Psoas muscle (tissue), 8 donors: Measurements from ENCODE around the gene ADA. TPM values are rescaled to one million over a fixed set of nuclear protein-coding genes. Genes with fewer than 3 reads are reported as not detected.

Experiments used
- ATAC-seq, 4 donors: fragments of 200-7000 bp; cut with Tn5 transposase; one replicate each; pipeline ENCODE4 v1.9.1; 2020; ENCODE audit warnings: moderate library complexity in 3 of 4, mild to moderate bottlenecking in 2 of 4
- DNase-seq, 2 donors: peaks; one replicate each; pipeline ENCODE4 v3.0.0-alpha.2; 2020
- H3K27ac ChIP-seq: fragments of 200-600 bp; one replicate; pipeline ENCODE4 v1.8.0; 2022
- H3K27me3 ChIP-seq, 3 donors: fragments of 200-600 bp in 1 of 3; one replicate each; pipeline versions ENCODE4 v1.6.1 to v1.8.0; 2013 to 2022; ENCODE audit warnings: low read length in 2 of 3, mild to moderate bottlenecking in 2 of 3, moderate library complexity in 1 of 3; ENCODE audit not compliant: insufficient read depth in 3 of 3
- H3K36me3 ChIP-seq, 2 donors: fragments of 200-600 bp in 1 of 2; one replicate each; pipeline versions ENCODE4 v1.6.1 to v1.8.0; 2013 to 2022; ENCODE audit warnings: low read depth in 1 of 2, mild to moderate bottlenecking in 1 of 2, moderate library complexity in 1 of 2; ENCODE audit not compliant: insufficient read depth in 1 of 2
- H3K4me1 ChIP-seq: fragments of 200-600 bp; one replicate; pipeline ENCODE4 v1.8.0; 2022
- H3K4me3 ChIP-seq: fragments of 200-600 bp; one replicate; pipeline ENCODE4 v1.8.0; 2022; ENCODE audit warnings: mild to moderate bottlenecking
- H3K9me3 ChIP-seq: fragments of 200-600 bp; one replicate; pipeline ENCODE4 v1.8.0; 2022
- WGBS, 3 donors: extraction: QIAGEN DNeasy Blood & Tissue Kit; methylation state at CpG; one replicate each; pipeline versions ENCODE4 v1.1.6 to v1.1.7; 2013; 5-methylcytosine and 5-hydroxymethylcytosine counted together
- intact Hi-C, 2 donors: fragments of 100-400 bp; cut with DNase I; formaldehyde crosslinking; loops; one replicate each; pipeline versions ENCODE4 v1.11.0 to v1.14.2; 2022
- polyA plus RNA-seq, 3 donors: library from polyadenylated mRNA; stranded (reverse); fragments of 200-250 nt; gene quantifications; one replicate each; pipeline ENCODE4 v1.2.3, GENCODE V29; 2013
- total RNA-seq, 4 donors: library from RNA; stranded (reverse); fragmentation: NEBNext Ultra II Directional in 2 of 4; extraction: Animal tissue kit (Norgen Biotek cat#: 25700) in 2 of 4; gene quantifications; one replicate each; pipeline versions ENCODE4 v1.2.1 to v1.2.4, GENCODE V29; 2021 to 2023
- TF ChIP-seq, protein P1 (sequence below): fragments of 200-600 bp; IDR thresholded peaks from one replicate; pipeline ENCODE4 v1.8.0; 2022; ENCODE audit warnings: antibody characterized with exemption
- donor health status: healthy with polysubstance abuse.
- donor health status: DM: no; HTN: no; CAD: no; lungs with moderate emphysema.
- donor health status: Bipolar disorder and iron deficiency.
- donor health status: healthy.
- donor health status: DM: yes; HTN: yes; CAD: no.
- donor health status: DM: no; HTN: no; CAD: no.
- donor health status: DM: no; HTN: no; CAD: no.
- donor health status: DM: yes; HTN: yes; CAD: no.

The ADA gene
- total and polyA plus RNA-seq, 7 donors, result 3.3 to 5.8 (median 4.2) TPM

DNA sequence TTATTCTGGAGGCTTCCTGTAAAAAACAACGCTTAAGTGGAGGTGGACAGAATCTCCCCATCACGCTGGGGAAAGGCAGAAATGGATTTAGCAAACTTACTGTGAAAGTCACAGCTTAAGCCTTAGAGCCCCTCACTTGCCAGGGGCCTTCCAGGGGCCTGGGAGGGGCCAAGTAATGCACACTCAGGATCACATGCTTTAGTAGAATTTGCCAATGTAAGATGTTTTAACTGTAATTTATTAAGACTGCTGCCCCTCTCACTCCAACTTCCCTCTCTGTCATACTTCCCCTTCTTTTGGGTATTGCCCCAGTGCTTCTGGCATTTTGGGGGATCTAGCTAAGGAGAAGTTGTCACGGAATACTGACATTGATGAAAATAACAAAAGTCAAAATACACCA, 12.6 kb upstream of the ADA start:
- Histone ChIP-seq H3K27ac (no peak overlapping the region), H3K4me3 (no peak overlapping the region), H3K36me3 (no peaks in the 10 kb centered on the region), H3K4me1 (no peaks in the 10 kb centered on the region), H3K9me3 (no peaks in the 10 kb centered on the region), H3K27me3 (no peaks in the 10 kb centered on the region)
- WGBS, 3 donors, result 46 to 47% (median 46%) methylated on average over 3 of the region's 3 CpGs
- no peak for DNase-seq
- ATAC-seq, result no peak
- TF ChIP-seq, protein P1, sequence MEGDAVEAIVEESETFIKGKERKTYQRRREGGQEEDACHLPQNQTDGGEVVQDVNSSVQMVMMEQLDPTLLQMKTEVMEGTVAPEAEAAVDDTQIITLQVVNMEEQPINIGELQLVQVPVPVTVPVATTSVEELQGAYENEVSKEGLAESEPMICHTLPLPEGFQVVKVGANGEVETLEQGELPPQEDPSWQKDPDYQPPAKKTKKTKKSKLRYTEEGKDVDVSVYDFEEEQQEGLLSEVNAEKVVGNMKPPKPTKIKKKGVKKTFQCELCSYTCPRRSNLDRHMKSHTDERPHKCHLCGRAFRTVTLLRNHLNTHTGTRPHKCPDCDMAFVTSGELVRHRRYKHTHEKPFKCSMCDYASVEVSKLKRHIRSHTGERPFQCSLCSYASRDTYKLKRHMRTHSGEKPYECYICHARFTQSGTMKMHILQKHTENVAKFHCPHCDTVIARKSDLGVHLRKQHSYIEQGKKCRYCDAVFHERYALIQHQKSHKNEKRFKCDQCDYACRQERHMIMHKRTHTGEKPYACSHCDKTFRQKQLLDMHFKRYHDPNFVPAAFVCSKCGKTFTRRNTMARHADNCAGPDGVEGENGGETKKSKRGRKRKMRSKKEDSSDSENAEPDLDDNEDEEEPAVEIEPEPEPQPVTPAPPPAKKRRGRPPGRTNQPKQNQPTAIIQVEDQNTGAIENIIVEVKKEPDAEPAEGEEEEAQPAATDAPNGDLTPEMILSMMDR, result no peak
- intact Hi-C loops, result no loop called here

DNA sequence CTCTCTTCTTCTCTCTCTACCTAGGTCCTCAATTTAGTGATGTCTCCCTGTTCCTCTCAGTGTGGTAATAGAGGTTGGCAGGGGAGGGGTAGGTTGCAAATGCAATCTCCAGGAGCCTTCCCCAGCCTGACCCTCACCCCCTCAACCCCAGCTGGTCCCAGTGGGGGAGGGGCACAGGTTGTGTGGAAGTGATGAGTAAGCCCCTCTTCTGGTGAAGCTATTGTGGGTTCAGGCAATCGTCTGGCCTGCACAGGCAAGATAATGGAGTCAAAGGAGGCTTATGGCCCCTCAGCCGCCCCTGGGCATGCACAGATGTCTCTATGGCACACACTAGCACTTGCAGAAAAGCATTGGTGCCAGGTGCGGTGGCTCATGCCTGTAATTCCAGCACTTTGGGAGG, 10.8 kb upstream of the ADA start:
- no peak for ATAC-seq
- Histone ChIP-seq H3K27me3 (no peaks in the 10 kb centered on the region), H3K4me3 (no peak overlapping the region), H3K36me3 (no peaks in the 10 kb centered on the region), H3K4me1 (no peaks in the 10 kb centered on the region), H3K27ac (no peak overlapping the region), H3K9me3 (no peaks in the 10 kb centered on the region)
- no peak for DNase-seq
- intact Hi-C loops, result no loop called here
- 53 to 76% (median 63%) methylated on average over 3 of the region's 3 CpGs for WGBS, 3 donors
- TF ChIP-seq, protein P1, result no peak

DNA sequence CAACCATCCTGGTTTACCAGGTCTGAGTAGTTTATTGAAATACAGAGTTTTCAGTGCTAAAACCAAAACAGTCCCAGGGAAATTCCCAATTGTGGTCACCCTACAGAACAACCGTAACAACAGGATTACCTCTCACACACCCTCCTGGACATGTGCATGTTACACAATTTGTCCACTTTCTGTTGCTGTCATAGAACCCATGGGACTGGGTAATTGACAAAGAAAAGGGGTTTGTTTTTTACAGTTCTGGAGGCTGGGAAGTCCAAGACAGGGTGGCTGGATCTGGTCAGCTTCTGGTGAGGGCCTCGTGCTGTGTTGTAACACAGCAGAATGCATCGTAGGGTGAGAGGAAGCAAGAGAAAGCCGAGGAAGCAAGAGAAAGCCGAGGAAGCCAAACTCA, 9.1 kb upstream of the ADA start:
- TF ChIP-seq, protein P1, result no peak
- ATAC-seq (no peak), DNase-seq (no peak)
- WGBS, 3 donors, result 71 to 80% (median 75%) methylated on average over 5 of the region's 5 CpGs
- no peaks in the 10 kb centered on the region for H3K4me1 ChIP-seq
- H3K27me3 ChIP-seq, result no peaks in the 10 kb centered on the region
- intact Hi-C loops, result no loop called here
- no peak overlapping the region for H3K27ac ChIP-seq
- no peaks in the 10 kb centered on the region for H3K36me3 ChIP-seq
- no peak overlapping the region for H3K4me3 ChIP-seq
- no peaks in the 10 kb centered on the region for H3K9me3 ChIP-seq

DNA sequence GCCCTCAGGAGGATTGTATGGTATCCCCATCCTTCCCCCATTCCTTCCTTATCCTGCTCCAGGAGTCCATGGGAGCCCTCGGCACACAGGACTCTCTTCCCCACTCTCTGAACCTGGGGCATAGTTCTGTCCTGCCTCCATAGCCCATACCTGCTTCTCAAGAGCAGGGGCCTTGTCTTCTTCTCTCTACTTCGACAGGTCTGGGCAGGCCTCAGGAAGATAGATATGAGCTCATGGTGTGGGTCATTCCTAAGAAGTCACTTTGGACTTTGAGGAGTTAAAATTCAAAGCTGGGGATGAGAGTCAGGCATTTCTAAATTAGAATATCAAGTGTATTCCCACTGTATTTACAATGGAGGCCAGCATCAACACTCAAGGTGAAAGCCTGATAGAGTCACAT, 8.4 kb upstream of the ADA start:
- no peaks in the 10 kb centered on the region for H3K36me3 ChIP-seq
- ATAC-seq (no peak), DNase-seq (no peak)
- TF ChIP-seq, protein P1, result no peak
- H3K4me1 ChIP-seq, result no peaks in the 10 kb centered on the region
- 95 to 98% (median 98%) methylated on average over 2 of the region's 2 CpGs for WGBS, 3 donors
- no peaks in the 10 kb centered on the region for H3K9me3 ChIP-seq
- H3K27ac ChIP-seq, result no peak overlapping the region
- H3K4me3 ChIP-seq, result no peak overlapping the region
- H3K27me3 ChIP-seq, result no peaks in the 10 kb centered on the region
- intact Hi-C loops, result no loop called here

DNA sequence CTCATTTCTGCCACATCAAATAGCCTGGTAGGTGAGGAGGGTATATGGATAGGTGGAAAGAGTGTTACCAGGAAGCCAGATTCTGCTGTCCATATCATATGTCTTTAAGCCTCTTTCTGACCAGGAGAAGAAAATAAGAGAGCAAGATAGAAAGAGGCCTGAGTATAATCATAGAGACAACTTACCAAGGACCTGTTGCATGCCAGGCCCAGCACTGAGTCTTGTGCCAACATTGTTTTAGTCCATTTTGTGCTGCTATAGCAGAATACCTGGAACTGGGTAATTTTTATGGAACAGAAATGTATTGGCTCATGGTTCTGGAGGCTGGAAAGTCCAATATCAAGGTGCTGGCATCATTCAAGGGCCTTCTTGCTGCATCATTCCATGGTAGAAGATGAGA, 7.3 kb upstream of the ADA start:
- ATAC-seq (no peak), DNase-seq (no peak)
- H3K27ac ChIP-seq, result no peak overlapping the region
- no peaks in the 10 kb centered on the region for H3K9me3 ChIP-seq
- H3K36me3 ChIP-seq, result no peaks in the 10 kb centered on the region
- no peaks in the 10 kb centered on the region for H3K27me3 ChIP-seq
- TF ChIP-seq, protein P1, result no peak
- no peaks in the 10 kb centered on the region for H3K4me1 ChIP-seq
- no peak overlapping the region for H3K4me3 ChIP-seq
- intact Hi-C loops, result no loop called here
